HG02798 (cell line): ENCODE data around the gene PLA2G4C.

Experiments used
- ATAC-seq: cut with Tn5 transposase; IDR thresholded peaks from one replicate; pipeline ENCODE4 v1.9.1; 2021; ENCODE audit warnings: mild to moderate bottlenecking; ENCODE audit not compliant: unreplicated experiment, poor library complexity

PLA2G4C gene

DNA sequence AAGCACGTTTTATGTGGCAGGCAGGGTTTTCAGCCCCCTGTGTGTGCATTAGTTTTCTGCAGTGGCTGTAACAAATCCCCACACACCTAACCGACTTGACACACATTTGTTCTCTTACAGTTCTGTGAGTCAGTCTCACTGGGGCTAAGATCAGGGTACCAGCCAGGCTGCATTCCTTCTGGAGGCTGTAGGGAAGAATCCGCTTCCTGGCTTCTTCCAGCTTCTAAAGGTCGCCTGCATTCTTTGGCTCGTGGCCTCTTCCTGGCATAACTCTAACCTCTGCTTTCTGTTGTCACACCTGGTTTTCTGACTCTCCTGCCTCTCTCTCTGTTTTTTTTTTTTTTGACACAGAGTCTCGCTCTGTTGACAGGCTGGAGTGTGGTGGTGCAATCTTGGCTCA, 109.8 kb downstream of the PLA2G4C start:
- no peak for ATAC-seq

GRCh38 chr19:47998800-47999199, 111.8 kb downstream of the PLA2G4C start:
- ATAC-seq: no peak
